ENCODE results near the gene TNFAIP8.

GRCh38 chr5:119400245-119400644 lies 44.4 kb downstream of the TNFAIP8 start:
- TF ChIP-seq CTCF (IDR thresholded peaks at IDR 0.05; ENCODE audit: poor library complexity) (no peak), EZH2phosphoT487 (IDR thresholded peaks at IDR 0.05; ENCODE audit: low read depth, severe bottlenecking, unreplicated experiment) (no peak), EZH2 (IDR thresholded peaks at IDR 0.05; ENCODE audit: borderline replicate concordance) (no peak)
